Testis (tissue), 2 donors: Measurements from ENCODE around the gene AVL9.

Experiments
- POLR2A ChIP-seq: fragments of 450-650 bp; IDR thresholded peaks from one replicate; pipeline ENCODE4 v1.6.1; 2017; ENCODE audit warnings: antibody characterized with exemption, mild to moderate bottlenecking, moderate library complexity
- TF ChIP-seq, protein P1 (sequence below), 3 experiments: fragments of 450-650 bp in 2 of 3; fragments of 200-600 bp in 1 of 3; sonication (generic) in 1 of 3; IDR thresholded peaks; one replicate each; pipeline ENCODE4 v1.5.1; 2016 to 2019; ENCODE audit warnings: antibody characterized with exemption in 3 of 3, mild to moderate bottlenecking in 2 of 3, moderate library complexity in 1 of 3

DNA sequence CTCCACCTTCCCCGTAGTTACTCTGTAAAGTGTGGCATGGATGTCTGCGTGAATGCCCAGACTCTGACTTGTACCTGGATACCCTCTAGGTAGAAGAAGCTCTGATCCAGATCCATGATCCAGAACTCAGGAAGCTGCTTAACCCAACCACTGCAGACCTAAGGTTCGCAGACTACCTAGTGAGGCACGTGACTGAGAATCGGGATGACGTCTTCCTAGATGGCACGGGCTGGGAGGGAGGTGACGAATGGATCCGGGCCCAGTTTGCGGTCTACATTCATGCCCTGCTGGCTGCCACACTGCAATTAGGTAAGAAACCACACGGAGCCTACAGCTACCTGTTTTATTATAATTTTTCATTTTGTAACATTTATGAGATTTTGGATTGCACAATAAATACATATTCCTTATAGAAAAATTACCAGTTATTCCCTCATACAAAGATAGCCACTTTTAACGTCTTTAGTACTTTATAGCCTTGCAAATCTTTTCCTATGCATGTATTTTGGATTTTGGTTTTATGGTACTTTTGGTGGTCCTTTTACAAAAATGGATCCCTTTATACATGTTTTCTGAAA lies 77.9 kb downstream of the AVL9 start:
- TF ChIP-seq, protein P1, sequence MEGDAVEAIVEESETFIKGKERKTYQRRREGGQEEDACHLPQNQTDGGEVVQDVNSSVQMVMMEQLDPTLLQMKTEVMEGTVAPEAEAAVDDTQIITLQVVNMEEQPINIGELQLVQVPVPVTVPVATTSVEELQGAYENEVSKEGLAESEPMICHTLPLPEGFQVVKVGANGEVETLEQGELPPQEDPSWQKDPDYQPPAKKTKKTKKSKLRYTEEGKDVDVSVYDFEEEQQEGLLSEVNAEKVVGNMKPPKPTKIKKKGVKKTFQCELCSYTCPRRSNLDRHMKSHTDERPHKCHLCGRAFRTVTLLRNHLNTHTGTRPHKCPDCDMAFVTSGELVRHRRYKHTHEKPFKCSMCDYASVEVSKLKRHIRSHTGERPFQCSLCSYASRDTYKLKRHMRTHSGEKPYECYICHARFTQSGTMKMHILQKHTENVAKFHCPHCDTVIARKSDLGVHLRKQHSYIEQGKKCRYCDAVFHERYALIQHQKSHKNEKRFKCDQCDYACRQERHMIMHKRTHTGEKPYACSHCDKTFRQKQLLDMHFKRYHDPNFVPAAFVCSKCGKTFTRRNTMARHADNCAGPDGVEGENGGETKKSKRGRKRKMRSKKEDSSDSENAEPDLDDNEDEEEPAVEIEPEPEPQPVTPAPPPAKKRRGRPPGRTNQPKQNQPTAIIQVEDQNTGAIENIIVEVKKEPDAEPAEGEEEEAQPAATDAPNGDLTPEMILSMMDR (IDR thresholded peaks at IDR 0.05), result no peak
- TF ChIP-seq POLR2A, result no peak
